IPS-11a (cell line): ENCODE results near the gene FAM3C.

Experiments used
- H3K4me3 ChIP-seq: one replicate; pipeline ENCODE4 v1.5.1; 2013; ENCODE audit warnings: low read depth, low read length, control low read depth

FAM3C gene

GRCh38 chr7:121382473-121382872 lies 13.6 kb downstream of the FAM3C start:
- H3K4me3 ChIP-seq, result no peak overlapping the region

- H3K4me3 ChIP-seq, result no peak overlapping the region
Observed at GRCh38 chr7:121379930-121380329, 16.2 kb downstream of the FAM3C start.

- H3K4me3 ChIP-seq, result no peak overlapping the region
Observed at GRCh38 chr7:121376979-121377378, 19.1 kb downstream of the FAM3C start.

GRCh38 chr7:121373177-121373576 lies 22.9 kb downstream of the FAM3C start:
- H3K4me3 ChIP-seq, result no peak overlapping the region

- no peak overlapping the region for H3K4me3 ChIP-seq
Observed at GRCh38 chr7:121372376-121373010, 23.6 kb downstream of the FAM3C start.

- H3K4me3 ChIP-seq, result no peak overlapping the region
Observed at GRCh38 chr7:121371883-121372282, 24.2 kb downstream of the FAM3C start.

- no peak overlapping the region for H3K4me3 ChIP-seq
Observed at GRCh38 chr7:121371367-121371766, 24.7 kb downstream of the FAM3C start.

GRCh38 chr7:121369462-121369861 lies 26.6 kb downstream of the FAM3C start:
- no peak overlapping the region for H3K4me3 ChIP-seq

- H3K4me3 ChIP-seq, result no peak overlapping the region
Observed at GRCh38 chr7:121366852-121367431, 29.2 kb downstream of the FAM3C start.

GRCh38 chr7:121360564-121360963 lies 35.5 kb downstream of the FAM3C start:
- no peak overlapping the region for H3K4me3 ChIP-seq

- H3K4me3 ChIP-seq, result no peak overlapping the region
Observed at GRCh38 chr7:121355574-121355973, 40.5 kb downstream of the FAM3C start.

- H3K4me3 ChIP-seq, result no peak overlapping the region
Observed at GRCh38 chr7:121352323-121352722, 43.8 kb downstream of the FAM3C start.

- no peak overlapping the region for H3K4me3 ChIP-seq
Observed at GRCh38 chr7:121351682-121352081, 44.4 kb downstream of the FAM3C start.

GRCh38 chr7:121344497-121344896 lies 51.6 kb downstream of the FAM3C start:
- H3K4me3 ChIP-seq, result no peak overlapping the region

- H3K4me3 ChIP-seq, result no peak overlapping the region
Observed at GRCh38 chr7:121344093-121344492, 52.0 kb downstream of the FAM3C start.

GRCh38 chr7:121343302-121343701 lies 52.8 kb downstream of the FAM3C start:
- no peak overlapping the region for H3K4me3 ChIP-seq

GRCh38 chr7:121342631-121343030 lies 53.5 kb downstream of the FAM3C start:
- no peak overlapping the region for H3K4me3 ChIP-seq

- H3K4me3 ChIP-seq, result no peak overlapping the region
Observed at GRCh38 chr7:121341933-121342332, 54.2 kb downstream of the FAM3C start.

- H3K4me3 ChIP-seq, result no peak overlapping the region
Observed at GRCh38 chr7:121339082-121339481, 57.0 kb downstream of the FAM3C start.

- H3K4me3 ChIP-seq, result no peak overlapping the region
Observed at GRCh38 chr7:121337398-121337797, 58.7 kb downstream of the FAM3C start.

GRCh38 chr7:121336579-121336978 lies 59.5 kb downstream of the FAM3C start:
- H3K4me3 ChIP-seq, result no peak overlapping the region

- no peak overlapping the region for H3K4me3 ChIP-seq
Observed at GRCh38 chr7:121334875-121335648, 61.0 kb downstream of the FAM3C start.
